SK-N-MC (cell line): Measurements from ENCODE around the gene SIGLEC15.

Experiments
- EZH2 ChIP-seq: fragments of 200-600 bp; sonication (generic); IDR thresholded peaks from one replicate; pipeline ENCODE4 v1.6.1; 2017; ENCODE audit warnings: antibody characterized with exemption
- FOXP2 ChIP-seq: optimal IDR thresholded peaks from 2 replicates; pipeline ENCODE3; 2011; ENCODE audit warnings: mild to moderate bottlenecking, moderate library complexity; ENCODE audit not compliant: insufficient read depth; ENCODE audit errors: extremely low read length, control extremely low read depth
- POLR2AphosphoS5 ChIP-seq: IDR thresholded peaks from 2 replicates; pipeline ENCODE4 v1.6.1; 2012; ENCODE audit warnings: mild to moderate bottlenecking, low read depth, low read length, borderline replicate concordance

GRCh38 chr18:45802814-45803492 is 22.5 kb upstream of the SIGLEC15 start:
- TF ChIP-seq EZH2 = no peak
- TF ChIP-seq POLR2AphosphoS5 = no peak
- TF ChIP-seq FOXP2 = no peak
